Suppressor macrophage treated with lipopolysaccharide for 4 hours (primary cell): ENCODE measurements around the gene BICRA.
"Not testable (repeated sequence)": the region's sequence is repeated elsewhere in the genome, so short reads cannot be mapped to it uniquely, and the experiment has no call there.

Experiments
- DNase-seq: peaks from one replicate; pipeline ENCODE4 v3.0.0-alpha.2; 2020

The BICRA gene

GRCh38 chr19:47663911-47664771, 55.2 kb downstream of the BICRA start:
- peak; percentile 93 for DNase-seq

- DNase-seq = not testable (repeated sequence)
Measured at GRCh38 chr19:47668556-47668955, 59.6 kb downstream of the BICRA start.

- no peak for DNase-seq
Measured at GRCh38 chr19:47670736-47671135, 61.8 kb downstream of the BICRA start.

GRCh38 chr19:47671499-47671898, 62.6 kb downstream of the BICRA start:
- no peak for DNase-seq

- no peak for DNase-seq
Measured at GRCh38 chr19:47673426-47673825, 64.5 kb downstream of the BICRA start.

- DNase-seq = no peak
Measured at GRCh38 chr19:47674548-47674947, 65.6 kb downstream of the BICRA start.

GRCh38 chr19:47675271-47675670, 66.3 kb downstream of the BICRA start:
- DNase-seq = no peak

GRCh38 chr19:47675859-47676258, 66.9 kb downstream of the BICRA start:
- DNase-seq = no peak

- DNase-seq = no peak
Measured at GRCh38 chr19:47676811-47677210, 67.9 kb downstream of the BICRA start.

- DNase-seq = no peak
Measured at GRCh38 chr19:47679251-47679900, 70.4 kb downstream of the BICRA start.

GRCh38 chr19:47679922-47680857, 71.3 kb downstream of the BICRA start:
- DNase-seq = no peak

GRCh38 chr19:47680858-47681332, 72.0 kb downstream of the BICRA start:
- DNase-seq = no peak

GRCh38 chr19:47681388-47681787, 72.5 kb downstream of the BICRA start:
- no peak for DNase-seq

GRCh38 chr19:47681936-47682335, 73.0 kb downstream of the BICRA start:
- no peak for DNase-seq

- DNase-seq = no peak
Measured at GRCh38 chr19:47682939-47683338, 74.0 kb downstream of the BICRA start.

- no peak for DNase-seq
Measured at GRCh38 chr19:47686679-47687450, 77.9 kb downstream of the BICRA start.

GRCh38 chr19:47687906-47688305, 79.0 kb downstream of the BICRA start:
- no peak for DNase-seq

- no peak for DNase-seq
Measured at GRCh38 chr19:47691090-47691489, 82.2 kb downstream of the BICRA start.

- DNase-seq = no peak
Measured at GRCh38 chr19:47691782-47692181, 82.8 kb downstream of the BICRA start.

- DNase-seq = no peak
Measured at GRCh38 chr19:47693489-47693888, 84.6 kb downstream of the BICRA start.

- DNase-seq = no peak
Measured at GRCh38 chr19:47693903-47694302, 85.0 kb downstream of the BICRA start.
